Activated CD8-positive, alpha-beta memory T cell treated with anti-CD3 and anti-CD28 coated beads for 24 hours (primary cell): ENCODE data around the gene MESD.

Experiments
- DNase-seq: peaks from one replicate; pipeline ENCODE4 v3.0.0-alpha.2; 2020

Gene MESD

GRCh38 chr15:81014446-81015093 is 25.0 kb upstream of the MESD start:
- no peak for DNase-seq

DNA sequence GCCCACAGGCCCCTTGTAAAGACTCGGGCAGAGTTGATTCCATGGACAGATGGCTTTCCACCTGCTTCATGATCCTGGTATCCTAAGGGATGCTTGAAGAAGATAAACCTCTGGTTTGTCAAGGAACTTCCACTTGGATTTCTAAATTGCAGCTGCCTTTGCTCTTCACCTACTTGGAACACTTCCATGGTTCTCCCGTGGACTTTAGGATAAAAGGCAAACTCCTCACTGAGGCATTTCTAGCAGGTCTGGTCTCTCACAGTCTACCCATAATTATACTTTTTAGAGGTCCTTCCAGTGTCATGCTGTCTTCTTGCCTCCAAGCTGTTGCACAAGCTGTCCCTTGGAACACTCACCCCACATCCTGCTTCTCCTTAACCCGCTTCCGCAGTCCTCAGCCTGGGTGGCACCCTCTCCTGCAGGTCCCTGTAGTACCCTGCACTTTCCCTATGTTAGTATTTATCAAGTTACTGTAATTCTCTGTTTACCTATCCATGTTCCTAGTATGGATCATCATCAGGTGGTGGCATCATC is 23.8 kb upstream of the MESD start:
- no peak for DNase-seq

DNA sequence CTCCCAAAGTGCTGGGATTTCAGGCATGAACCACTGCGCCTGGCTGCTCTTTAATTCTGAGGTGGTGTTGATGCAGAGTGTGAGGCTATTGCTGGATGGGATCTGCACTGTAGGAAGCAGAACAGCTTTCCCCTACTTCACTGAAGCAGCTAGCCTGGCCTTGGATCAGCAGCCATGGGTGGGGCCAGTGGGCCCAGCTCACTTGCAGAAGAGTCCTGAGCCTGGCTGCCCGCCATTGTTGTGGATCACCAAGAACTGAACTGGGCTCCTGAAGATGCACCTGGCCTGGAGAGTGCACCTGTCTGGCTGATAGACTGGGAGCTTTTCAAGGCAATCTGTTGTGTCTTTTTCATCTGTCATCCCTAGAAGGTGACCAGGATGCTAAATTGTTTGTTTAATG is 23.0 kb upstream of the MESD start:
- DNase-seq = no peak

DNA sequence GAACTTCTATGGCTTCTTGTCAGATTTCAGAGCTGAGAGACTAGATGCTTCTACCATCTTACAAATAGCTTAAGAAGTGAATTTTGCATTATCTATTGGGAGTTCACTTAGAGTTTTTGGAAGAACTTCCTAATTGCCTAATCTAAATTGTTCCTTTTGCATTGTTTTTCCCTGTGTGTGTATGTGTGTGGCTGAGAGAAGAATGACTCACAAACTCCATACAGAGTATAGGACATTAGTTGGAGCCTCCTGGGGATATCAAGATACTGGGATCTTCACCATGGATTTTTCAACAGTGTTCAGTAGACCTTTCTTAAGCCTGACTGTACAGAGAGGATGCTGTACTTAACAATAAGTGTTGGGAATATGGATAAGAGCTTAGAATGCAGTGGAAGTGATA is 22.0 kb upstream of the MESD start:
- no peak for DNase-seq

GRCh38 chr15:81010086-81010485 is 20.5 kb upstream of the MESD start:
- no peak for DNase-seq

DNA sequence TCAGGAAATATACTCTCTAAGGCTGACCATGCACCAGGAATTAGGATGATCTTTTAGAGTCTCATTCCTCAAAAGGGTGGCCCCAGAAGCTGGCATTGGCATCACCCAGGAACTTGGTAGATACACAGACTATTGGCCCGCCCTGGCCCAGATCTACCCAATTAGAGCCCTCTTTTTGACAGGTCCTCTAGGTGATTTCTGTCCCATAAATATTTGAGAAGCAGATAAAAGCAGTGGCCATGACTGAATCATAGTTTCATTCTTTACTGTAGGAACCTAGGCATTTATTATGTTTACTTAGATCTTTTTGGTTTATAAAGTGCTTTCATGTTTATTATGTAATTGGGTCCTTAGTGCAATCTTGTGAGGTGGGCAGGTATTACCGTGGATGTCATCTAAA is 18.7 kb upstream of the MESD start:
- DNase-seq = no peak

DNA sequence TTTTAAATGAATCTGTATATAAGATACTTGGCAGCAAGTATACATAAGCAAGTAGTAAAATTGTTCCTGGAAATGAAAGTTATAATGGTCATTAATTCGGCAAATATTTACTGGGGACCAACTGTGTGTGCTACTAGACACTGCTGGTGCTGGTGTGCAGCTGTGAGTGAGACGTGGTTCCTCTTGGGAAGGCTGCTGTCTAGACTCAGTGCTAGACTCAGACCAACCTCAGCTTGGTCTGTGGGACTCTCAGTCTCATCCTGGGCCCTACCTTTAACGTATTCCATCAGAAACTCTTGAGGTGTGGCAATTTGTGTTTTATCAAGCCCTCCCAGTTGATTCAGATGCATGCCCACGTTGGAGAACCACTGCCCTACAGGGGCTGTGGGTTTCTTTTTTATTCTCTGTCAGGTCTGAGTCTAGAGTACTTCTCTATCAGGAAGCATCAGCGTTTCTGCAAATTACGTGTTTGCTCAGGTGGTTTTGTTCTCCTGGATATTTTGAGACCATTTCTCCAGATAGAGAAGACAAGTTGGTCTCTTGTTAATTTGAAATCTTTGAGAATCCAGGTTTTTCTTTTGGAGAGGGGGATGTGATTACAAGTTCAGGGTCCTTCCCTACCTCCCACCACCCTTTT is 17.9 kb upstream of the MESD start:
- no peak for DNase-seq

DNA sequence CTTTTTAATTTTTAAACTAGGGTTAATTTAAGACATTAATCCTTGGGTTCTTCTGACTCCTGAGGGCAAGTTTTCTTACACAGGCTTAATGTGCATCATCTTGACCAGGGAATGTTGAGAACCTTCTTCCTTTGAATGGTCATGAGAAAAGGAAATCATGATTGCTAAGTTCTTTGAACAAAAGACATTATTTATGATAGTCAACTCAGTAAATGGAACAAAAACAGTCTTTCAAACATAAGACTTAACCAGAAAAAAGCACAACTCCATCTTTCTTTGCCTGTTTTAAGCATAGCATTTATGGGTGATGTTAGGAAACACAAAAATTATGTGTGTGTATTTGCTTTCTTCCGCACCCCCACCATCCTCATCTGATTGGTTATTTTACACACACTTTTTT is 16.5 kb upstream of the MESD start:
- DNase-seq = no peak

DNA sequence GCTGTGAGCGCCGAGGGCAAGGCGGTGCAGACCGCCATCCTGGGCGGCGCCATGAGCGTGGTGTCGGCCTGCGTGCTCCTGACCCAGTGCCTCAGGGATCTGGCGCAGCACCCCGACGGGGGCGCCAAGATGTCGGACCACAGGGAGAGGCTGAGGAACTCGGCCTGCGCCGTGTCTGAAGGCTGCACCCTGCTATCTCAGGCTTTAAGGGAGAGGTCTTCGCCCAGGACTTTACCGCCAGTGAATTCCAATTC is 13.4 kb upstream of the MESD start:
- no peak for DNase-seq

- no peak for DNase-seq
Measured at GRCh38 chr15:81002331-81003096, 12.9 kb upstream of the MESD start.

DNA sequence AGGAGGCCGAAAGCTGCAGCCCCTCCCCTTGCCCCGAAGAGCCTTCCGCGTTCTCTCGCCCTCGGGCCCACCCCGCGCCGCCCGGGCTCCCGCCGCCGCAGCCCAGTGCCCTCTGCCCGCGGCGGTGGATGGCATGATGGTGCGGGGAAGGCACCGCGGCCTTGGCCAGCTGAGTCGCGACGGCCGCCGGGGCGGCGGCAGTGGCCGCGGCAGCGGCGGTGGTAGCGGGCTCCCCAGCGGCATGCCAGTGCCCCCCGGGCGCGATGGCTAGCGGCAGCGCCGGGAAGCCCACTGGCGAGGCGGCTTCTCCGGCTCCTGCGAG is 12.4 kb upstream of the MESD start:
- DNase-seq = no peak

GRCh38 chr15:81001152-81002008 is 11.8 kb upstream of the MESD start:
- peak; percentile 82 for DNase-seq

- peak; percentile 92 for DNase-seq
Measured at GRCh38 chr15:81000624-81001151, 11.1 kb upstream of the MESD start, which contains the start of gene TLNRD1. TLNRD1 (plus strand) TSS chr15:81000923; CDS start chr15:81002272, 1,349 bp downstream.

GRCh38 chr15:81000144-81000623 is 10.6 kb upstream of the MESD start:
- no peak for DNase-seq

DNA sequence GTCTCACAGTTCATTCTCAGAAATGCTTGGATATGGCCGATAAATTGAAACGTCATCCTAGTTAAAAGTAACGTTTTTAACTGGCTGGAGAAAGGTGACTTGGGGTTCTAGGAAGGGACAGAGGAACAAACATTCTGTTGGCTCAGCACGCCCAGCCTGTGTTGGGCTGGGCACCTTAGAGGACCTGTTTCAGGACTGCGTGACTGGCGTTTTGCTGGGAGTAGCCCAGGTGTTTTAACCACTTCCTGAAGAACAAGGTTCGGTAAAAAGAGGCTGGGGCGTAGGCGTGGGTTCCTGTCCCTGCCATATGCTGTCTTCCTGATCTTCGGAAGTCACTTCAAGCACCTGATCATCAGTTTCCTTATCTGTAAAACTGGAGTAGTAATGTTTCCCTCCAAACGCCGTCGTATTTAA is 10.0 kb upstream of the MESD start:
- DNase-seq = peak; percentile 80

DNA sequence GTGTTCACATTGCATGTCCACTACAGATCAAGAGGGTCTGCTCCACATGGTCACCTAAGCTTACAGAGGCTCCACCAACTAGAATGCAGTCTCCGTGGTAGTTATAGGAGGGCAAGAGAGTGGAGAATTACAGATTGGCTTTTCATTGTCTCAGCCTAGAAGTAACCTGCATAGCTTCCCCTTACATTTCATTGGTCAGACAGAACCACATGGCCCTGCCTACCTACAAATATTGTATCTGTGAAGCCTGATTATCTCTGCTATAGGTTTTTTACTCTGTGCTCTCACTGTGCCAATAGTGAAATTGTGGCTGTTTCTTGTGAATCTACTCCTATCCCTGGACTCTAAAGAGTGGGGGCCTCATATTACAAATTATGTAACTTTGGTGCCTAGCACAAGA is 8.6 kb upstream of the MESD start:
- no peak for DNase-seq

GRCh38 chr15:80997692-80998091 is 8.1 kb upstream of the MESD start:
- DNase-seq = no peak

GRCh38 chr15:80996247-80996646 is 6.6 kb upstream of the MESD start:
- no peak for DNase-seq

DNA sequence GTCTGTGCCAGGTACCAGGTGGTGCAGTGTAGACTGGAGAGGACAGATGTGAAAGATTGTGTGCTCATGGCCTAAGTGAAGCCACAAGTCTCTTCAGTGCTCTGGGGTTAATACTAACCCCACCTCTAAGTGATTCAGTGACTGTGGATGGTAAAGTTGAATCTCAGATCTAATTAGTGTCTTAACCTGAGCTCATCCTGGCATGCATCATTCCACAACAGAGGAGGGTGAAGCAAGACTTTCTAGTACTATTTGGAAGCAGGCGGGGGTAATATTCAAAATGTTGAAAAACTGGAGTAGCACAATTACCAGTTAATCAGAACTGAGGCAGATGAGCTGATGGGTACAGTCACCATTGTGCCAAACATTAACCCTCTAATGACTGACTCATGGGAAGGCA is 2.8 kb upstream of the MESD start:
- DNase-seq = no peak

DNA sequence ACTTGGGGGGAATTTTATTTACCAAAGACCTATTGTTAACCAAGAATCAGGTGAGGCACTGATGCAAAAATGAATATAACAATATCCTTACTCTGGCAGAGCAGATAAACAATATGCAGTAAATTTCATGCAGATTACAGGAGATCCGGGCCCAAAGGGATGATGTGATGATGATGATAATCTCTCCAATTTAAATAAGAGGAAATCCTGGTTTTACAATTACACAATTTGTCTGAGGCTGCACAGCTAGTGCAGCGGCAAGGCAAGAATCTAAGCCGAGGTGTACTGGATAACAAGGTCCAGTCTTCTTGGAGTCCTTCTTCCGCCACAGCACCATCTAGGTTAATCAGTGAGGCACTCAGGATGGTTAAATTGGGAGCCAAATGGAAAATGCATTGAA is 2.4 kb upstream of the MESD start:
- DNase-seq = no peak

GRCh38 chr15:80991421-80991820 is 1.8 kb upstream of the MESD start:
- no peak for DNase-seq

GRCh38 chr15:80990955-80991354 is 1.3 kb upstream of the MESD start:
- no peak for DNase-seq

- DNase-seq = peak; percentile 62
Measured at GRCh38 chr15:80989081-80989517, 520 bp downstream of the MESD start.
